ENCODE results near the gene SNAP29.

Gene SNAP29

DNA sequence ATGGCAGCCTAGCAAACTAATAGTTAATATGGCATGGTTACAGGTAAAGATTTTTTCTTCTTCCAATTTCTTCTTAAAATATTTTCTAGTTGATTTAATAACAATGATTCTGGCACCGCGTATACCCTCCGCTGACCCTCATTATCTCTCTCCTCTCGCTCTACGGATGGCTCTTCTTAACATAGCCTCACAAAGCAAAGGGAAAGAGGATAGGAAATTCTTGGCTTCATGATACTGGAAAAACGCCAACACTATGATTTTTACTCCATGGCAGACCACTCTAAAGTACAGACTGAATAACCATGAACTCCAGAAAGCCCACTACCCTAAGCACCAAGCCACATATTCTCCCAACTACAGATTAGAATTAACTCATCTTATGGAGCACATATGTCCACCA, 6.3 kb upstream of the SNAP29 start:
- Mint-ChIP-seq H3K4me1 (peaks cover 52% of the 10 kb centered on the region), H3K9me3 (no peaks in the 10 kb centered on the region), H3K27me3 (no peaks in the 10 kb centered on the region), H3K27ac (no peak overlapping the region), H3K4me3 (no peak overlapping the region)
- ATAC-seq (no peak), DNase-seq (no peak)

GRCh38 chr22:20853236-20853660, 5.6 kb upstream of the SNAP29 start:
- Mint-ChIP-seq H3K9me3 (no peaks in the 10 kb centered on the region), H3K4me1 (peaks cover 57% of the 10 kb centered on the region), H3K27me3 (no peaks in the 10 kb centered on the region), H3K27ac (no peak overlapping the region), H3K4me3 (no peak overlapping the region)
- no peak for DNase-seq
- no peak for ATAC-seq

DNA sequence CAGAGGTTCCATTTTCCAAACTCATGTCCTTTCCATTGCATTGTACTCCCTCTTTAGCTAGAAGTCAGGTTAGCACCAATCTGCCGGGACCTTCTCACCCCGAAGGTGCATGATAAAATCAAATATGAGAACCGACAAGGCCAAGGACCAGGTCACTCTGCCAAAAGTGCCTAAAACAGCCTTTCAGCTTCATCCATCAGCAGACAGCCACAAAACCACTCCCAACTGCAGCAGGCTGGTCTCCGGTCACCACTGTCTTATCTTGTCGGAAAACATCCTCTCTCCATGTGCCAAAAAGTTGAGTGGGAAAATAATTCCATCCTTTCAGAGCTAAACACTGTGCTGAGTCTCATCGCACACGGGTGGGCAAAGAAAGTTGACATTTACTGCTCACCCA, 1.6 kb upstream of the SNAP29 start:
- DNase-seq (no peak), ATAC-seq (no peak)
- Mint-ChIP-seq H3K9me3 (no peaks in the 10 kb centered on the region), H3K27me3 (no peaks in the 10 kb centered on the region), H3K27ac (no peak overlapping the region), H3K4me3 (peak overlapping the region; percentile 82 to 86), H3K4me1 (peaks cover 70% of the 10 kb centered on the region)

DNA sequence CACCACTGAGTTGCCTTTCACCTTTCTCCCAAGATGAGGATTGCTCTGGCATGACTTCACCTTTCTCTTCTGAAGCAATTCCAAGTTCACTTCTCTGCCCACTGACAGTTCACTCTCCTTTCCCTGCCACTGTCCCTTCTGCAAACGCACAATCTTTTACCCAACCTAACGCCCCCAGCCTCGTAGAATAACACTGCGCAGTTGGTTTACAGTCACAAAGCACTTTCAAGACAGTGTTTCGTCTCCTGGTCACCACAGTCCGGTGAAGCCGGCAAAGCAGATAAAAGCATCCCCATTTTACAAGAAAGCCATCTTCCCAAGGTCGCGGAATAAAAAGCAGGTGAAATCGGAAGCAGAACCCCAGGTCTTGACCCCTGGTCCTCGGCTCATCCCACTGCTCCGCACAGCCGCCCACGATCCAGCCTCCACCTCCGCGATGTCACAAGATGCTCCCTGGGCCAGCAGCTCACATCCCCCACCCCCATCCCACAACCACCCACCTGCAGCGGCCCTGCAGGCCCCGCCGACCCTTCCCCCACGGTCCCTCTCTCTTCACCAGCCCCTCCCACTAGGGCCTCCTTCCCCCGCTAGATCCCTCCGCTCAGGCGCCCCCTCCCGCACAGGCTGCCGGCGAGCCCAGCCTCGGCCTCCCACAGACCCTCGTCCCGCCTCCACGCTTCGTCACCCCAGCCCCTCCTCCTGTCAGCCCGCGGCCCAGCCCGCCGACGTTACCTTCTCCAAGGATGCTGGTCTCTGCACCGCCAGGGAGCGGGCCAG, 781 bp upstream of the SNAP29 start:
- Mint-ChIP-seq H3K9me3 (no peaks in the 10 kb centered on the region), H3K27me3 (no peaks in the 10 kb centered on the region), H3K27ac (peak overlapping the region; percentile 5 to 93), H3K4me1 (peaks cover 70% of the 10 kb centered on the region), H3K4me3 (peak overlapping the region; percentile 82 to 86)
- ATAC-seq = peak; percentile 76
- peak; percentile 83 to 84 for DNase-seq

GRCh38 chr22:20859615-20860014, 808 bp downstream of the SNAP29 start:
- Mint-ChIP-seq H3K27me3 (no peaks in the 10 kb centered on the region), H3K4me3 (peak overlapping the region; percentile 82 to 86), H3K4me1 (peaks cover 73% of the 10 kb centered on the region), H3K9me3 (no peaks in the 10 kb centered on the region), H3K27ac (peak overlapping the region; percentile 65 to 90)
- DNase-seq (no peak), ATAC-seq (no peak)

DNA sequence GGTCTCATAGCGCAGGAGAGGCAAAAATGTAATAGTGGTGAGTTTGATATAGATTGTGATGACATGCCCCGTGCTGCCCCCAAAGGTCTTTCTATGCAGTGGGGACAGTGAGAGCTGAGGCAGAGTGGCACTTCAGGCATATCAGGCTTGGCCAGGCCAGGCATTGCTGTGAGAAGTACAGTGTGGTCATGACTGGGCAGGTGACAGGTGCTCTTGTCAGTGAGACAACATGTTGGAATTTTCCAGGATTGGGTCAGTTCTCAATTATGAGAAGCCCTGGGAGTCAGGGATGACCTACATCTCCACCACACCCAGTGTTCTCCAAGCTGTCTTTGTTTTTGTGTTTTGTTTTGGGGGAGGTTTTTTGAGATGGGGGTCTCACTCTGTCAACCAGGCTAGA, 3.7 kb downstream of the SNAP29 start:
- Mint-ChIP-seq H3K9me3 (no peaks in the 10 kb centered on the region), H3K27me3 (no peaks in the 10 kb centered on the region), H3K4me3 (no peak overlapping the region), H3K4me1 (peaks cover 69% of the 10 kb centered on the region), H3K27ac (no peak overlapping the region)
- DNase-seq (no peak), ATAC-seq (no peak)

DNA sequence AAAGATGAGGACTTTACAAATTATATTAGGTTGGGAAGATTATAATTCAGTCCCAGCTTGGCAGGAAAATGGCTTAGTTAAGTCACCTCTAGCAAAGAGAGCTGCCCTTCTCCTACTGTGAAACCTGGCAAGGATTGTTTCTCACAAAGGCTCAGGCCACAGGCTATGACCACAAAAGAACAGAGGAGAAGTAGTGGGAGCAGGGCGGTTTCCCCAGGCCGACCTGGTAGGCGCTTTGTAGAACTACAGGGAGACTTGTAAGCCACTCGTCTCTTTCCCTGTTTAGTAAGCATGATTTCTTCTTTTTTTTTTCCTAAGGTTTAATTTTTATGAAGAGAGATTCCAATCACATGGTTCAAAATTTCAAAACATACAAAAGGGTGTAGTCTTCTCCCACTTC, 4.6 kb downstream of the SNAP29 start:
- ATAC-seq = no peak

DNA sequence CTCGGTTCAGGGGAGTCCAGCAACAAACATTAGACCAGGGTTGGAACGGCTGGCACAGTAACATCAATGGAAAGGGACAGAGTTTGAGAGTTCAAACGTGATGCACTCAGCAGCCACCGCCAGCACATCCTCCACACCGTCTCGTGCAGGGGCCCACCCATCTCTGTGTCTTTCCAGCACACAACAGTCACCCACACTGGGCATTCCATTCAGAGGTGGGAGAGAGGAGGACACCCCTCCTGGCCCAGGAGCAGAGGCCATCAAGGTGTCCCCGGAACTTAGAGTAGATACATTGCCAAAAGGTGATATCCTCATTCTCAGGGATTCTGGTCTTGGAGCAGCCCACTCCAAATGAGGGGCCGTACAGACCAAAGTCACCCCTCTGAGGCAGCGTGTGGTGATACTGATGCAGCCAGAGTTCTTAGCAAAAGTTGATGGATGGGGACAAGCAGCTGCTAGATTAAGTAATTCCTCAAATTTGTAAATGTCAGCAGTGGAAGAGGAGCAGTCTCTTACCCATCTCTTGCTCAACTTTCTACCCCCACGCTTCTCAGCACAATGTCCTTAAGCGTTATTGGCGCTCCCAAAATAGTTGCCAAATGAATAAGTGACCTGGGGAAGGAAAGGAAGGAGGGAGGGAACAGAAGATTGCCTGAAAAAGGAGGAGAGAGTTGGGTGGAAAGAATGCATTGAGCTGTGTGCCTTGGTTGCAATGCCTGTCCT, 5.5 kb downstream of the SNAP29 start:
- Mint-ChIP-seq H3K4me1 (peaks cover 66% of the 10 kb centered on the region), H3K4me3 (no peak overlapping the region), H3K9me3 (no peaks in the 10 kb centered on the region), H3K27me3 (no peaks in the 10 kb centered on the region), H3K27ac (peak overlapping the region in 1 of 2 donors; percentile 48)
- DNase-seq = no peak
- ATAC-seq = no peak

More for the DNA sequence above, 4.6 kb downstream of the SNAP29 start:
- no peak overlapping the region for H3K4me3 Mint-ChIP-seq
- H3K4me1 Mint-ChIP-seq = peaks cover 66% of the 10 kb centered on the region
- H3K27ac Mint-ChIP-seq = peak overlapping the region in 1 of 2 donors; percentile 31
- no peak for DNase-seq
- H3K27me3 Mint-ChIP-seq = no peaks in the 10 kb centered on the region
- no peaks in the 10 kb centered on the region for H3K9me3 Mint-ChIP-seq

DNA sequence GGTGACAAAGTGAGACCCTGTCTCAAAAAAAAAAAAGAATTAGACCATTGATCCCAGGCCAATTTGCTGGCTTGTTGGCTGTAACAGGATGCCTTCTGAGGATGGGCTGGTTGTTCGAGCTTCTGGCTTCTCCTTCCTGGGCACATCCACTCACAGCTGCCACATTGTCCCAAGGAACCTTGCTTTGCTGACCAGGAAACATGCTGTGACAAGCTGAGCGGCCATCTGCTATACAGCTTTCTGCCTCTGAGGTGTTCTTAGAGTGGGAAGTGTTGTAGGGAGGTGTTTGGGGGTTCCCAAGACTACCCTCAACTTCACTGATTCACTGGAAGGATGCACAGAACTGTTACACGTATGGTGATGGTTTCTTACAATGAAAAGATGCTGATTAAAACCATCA, 6.5 kb downstream of the SNAP29 start:
- Mint-ChIP-seq H3K4me1 (peaks cover 57% of the 10 kb centered on the region), H3K4me3 (no peak overlapping the region), H3K27me3 (no peaks in the 10 kb centered on the region), H3K9me3 (no peaks in the 10 kb centered on the region), H3K27ac (no peak overlapping the region)
- ATAC-seq (no peak), DNase-seq (no peak)

DNA sequence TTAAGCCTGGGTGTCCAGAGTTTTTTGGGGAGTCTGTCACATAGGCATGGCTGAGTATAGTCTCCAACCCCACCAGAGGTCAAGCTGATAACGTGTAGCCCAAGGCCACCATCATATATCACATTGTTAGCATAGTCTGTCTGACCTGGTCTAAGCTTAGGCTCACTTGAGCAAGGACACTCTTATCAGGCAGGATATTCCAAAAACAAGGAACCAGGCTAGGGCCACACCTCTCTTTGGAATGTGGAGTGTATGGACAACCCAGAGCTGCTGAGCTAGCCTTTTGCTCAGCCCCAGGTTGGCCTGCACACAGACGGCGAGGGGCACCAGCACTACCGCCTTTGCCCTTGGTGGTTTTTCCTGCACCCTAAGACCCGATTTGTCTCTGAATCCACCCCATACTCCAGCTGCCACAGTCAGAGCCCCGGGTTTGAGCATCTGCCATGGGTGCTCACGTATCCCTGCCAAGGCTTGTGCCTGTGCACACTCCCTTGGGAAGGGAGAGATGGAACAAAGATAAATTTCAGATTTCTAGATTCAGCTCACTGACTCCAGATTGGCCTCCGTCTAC, 7.2 kb downstream of the SNAP29 start:
- no peak overlapping the region for H3K27ac Mint-ChIP-seq
- H3K9me3 Mint-ChIP-seq = no peaks in the 10 kb centered on the region
- DNase-seq (no peak), ATAC-seq (no peak)
- peaks cover 53% of the 10 kb centered on the region for H3K4me1 Mint-ChIP-seq
- no peak overlapping the region for H3K4me3 Mint-ChIP-seq
- no peaks in the 10 kb centered on the region for H3K27me3 Mint-ChIP-seq

GRCh38 chr22:20866736-20867135, 7.9 kb downstream of the SNAP29 start:
- H3K27me3 Mint-ChIP-seq = no peaks in the 10 kb centered on the region
- DNase-seq (no peak), ATAC-seq (no peak)
- H3K27ac Mint-ChIP-seq = no peak overlapping the region
- no peaks in the 10 kb centered on the region for H3K9me3 Mint-ChIP-seq
- H3K4me3 Mint-ChIP-seq = no peak overlapping the region
- peaks cover 45% of the 10 kb centered on the region for H3K4me1 Mint-ChIP-seq

DNA sequence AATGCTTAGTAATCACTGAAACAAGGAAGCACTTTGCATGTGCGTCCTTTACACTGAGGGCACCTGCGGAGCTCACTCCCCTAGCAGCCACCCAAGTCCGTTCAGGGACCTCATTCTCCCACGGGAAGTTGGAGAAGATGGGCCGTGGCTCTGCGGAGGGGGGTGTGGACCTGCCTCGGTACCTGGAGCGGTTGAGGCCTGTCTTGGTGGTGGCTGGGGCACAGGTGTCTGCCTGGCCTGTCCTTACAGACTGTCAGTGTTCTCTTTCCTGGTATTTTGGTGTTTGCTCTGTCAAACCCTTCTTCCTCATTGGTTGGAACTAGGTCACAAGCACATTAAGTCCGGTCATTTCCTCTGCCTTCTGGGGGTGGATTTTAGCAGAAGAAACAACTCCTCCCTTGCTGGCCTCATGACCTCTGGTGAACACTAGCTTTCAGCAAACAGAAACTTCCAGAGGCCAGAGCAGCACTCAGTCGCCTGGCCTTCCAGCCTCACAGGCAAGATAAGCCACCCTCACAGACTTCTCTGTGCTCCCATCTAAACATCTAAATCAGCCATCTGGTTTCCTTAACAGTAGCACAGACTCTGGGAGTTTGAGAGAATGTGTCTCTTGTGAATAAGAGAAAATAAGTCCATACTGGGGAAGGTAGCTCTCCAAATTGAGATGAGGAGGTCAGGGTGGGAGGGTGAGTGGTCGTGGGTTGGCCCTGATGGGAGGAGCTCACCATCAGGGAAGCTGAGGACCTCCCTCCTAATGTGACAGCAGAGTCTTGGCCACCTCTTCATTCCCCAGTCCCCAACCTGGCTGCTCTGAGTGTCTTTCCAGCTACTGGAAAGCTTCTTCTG, 8.6 kb downstream of the SNAP29 start:
- Mint-ChIP-seq H3K27ac (peak overlapping the region in 1 of 2 donors; percentile 75), H3K27me3 (no peaks in the 10 kb centered on the region), H3K9me3 (no peaks in the 10 kb centered on the region), H3K4me3 (no peak overlapping the region), H3K4me1 (peaks cover 38% of the 10 kb centered on the region)
- DNase-seq = no peak
- ATAC-seq = peak; percentile 26

DNA sequence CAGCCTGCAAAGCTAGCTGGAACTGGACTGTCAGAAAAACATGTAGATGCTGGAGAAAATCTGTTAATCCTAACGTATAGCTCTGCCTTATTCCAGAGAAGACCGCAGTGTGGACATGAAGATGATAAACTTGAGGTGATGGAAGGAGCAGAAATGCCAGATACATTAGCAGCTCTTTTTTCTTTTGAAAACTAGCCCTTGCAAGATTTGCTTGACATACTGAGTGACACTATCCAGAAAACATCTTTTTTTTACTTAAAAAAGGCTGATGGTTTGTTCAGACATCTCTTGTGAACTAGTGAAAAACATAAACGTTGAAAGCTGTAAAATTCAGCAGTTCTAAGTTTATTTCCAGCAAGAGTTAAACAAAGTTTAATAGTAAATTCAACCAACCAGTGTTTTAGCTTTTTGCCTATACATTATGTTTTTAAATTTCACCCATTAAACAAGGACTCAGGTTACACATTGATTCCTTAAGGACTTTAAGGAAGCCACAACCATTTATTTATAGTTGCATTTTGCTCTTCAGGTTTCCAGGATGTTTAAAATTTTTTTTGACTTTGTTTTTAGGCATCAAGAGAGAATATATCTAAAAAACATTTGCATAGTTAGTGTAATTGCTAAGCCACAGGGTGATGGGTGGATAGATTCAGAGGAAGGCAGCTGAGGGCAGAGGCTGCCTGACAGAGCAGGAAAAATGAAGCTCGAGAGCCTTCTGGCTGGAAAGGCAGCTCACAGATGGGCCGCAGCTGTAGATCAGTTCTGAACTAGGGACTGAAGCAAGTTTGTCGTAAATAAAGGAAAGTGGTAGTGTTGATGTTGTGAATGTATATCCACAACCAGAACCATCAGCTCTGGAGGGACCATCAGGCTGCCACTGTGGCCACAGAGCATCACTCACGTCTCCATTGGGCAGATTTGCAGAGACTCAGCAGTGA, 9.5 kb downstream of the SNAP29 start:
- Mint-ChIP-seq H3K27ac (no peak overlapping the region), H3K27me3 (no peaks in the 10 kb centered on the region), H3K4me1 (peaks cover 30% of the 10 kb centered on the region), H3K9me3 (no peaks in the 10 kb centered on the region), H3K4me3 (no peak overlapping the region)
- DNase-seq = no peak
- no peak for ATAC-seq

GRCh38 chr22:20869234-20869633, 10.4 kb downstream of the SNAP29 start:
- Mint-ChIP-seq H3K27ac (no peak overlapping the region), H3K27me3 (no peaks in the 10 kb centered on the region), H3K4me3 (no peak overlapping the region), H3K9me3 (no peaks in the 10 kb centered on the region), H3K4me1 (peaks cover 20% of the 10 kb centered on the region)
- ATAC-seq = no peak
- no peak for DNase-seq

All from stimulated activated naive CD8-positive, alpha-beta T cell treated with anti-CD3 and anti-CD28 coated beads, Interleukin-15, amount 100 ng/mL, for 72 hours (primary cell).